H1 (cell line): ENCODE data around the gene AGBL5.

Experiments
- BACH1 ChIP-seq: IDR thresholded peaks from 2 replicates; pipeline ENCODE4 v1.6.1; 2012; ENCODE audit warnings: low read length, improper control_type of control experiment
- EZH2 ChIP-seq: fragments of 200-600 bp; sonication (generic); IDR thresholded peaks from 2 replicates; pipeline ENCODE4 v1.7.1; 2012; ENCODE audit warnings: low read depth, mild to moderate bottlenecking, moderate library complexity, low read length, inconsistent platforms; ENCODE audit not compliant: severe bottlenecking
- SRF ChIP-seq: IDR thresholded peaks from 2 replicates; pipeline ENCODE4 v1.6.1; 2011; ENCODE audit warnings: mild to moderate bottlenecking, low read depth, low read length, moderate library complexity
- TBP ChIP-seq: IDR thresholded peaks from 2 replicates; pipeline ENCODE4 v1.6.1; 2011; ENCODE audit warnings: low read depth, low read length, improper control_type of control experiment
- TF ChIP-seq, protein P1 (sequence below): IDR thresholded peaks from 2 replicates; pipeline ENCODE4 v1.6.1; 2012; ENCODE audit warnings: inconsistent platforms
- TF ChIP-seq, protein P2 (sequence below), 3 experiments: IDR thresholded peaks; 1 replicate in 2 of 3; 2 replicates in 1 of 3; pipeline versions ENCODE4 v1.5.1 to v1.6.1; 2011; ENCODE audit warnings: low read length in 3 of 3, mild to moderate bottlenecking in 3 of 3, inconsistent platforms in 2 of 3, low read depth in 1 of 3, moderate library complexity in 1 of 3; ENCODE audit not compliant: insufficient read depth in 1 of 3; ENCODE audit errors: control extremely low read depth in 1 of 3

- TF ChIP-seq EZH2 (no peak), TBP (no peak; the same call in none of the 2 replicates), BACH1 (no peak), SRF (peak; percentile 66)
- TF ChIP-seq, protein P1, sequence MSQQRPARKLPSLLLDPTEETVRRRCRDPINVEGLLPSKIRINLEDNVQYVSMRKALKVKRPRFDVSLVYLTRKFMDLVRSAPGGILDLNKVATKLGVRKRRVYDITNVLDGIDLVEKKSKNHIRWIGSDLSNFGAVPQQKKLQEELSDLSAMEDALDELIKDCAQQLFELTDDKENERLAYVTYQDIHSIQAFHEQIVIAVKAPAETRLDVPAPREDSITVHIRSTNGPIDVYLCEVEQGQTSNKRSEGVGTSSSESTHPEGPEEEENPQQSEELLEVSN, result no peak
- TF ChIP-seq, protein P2, sequence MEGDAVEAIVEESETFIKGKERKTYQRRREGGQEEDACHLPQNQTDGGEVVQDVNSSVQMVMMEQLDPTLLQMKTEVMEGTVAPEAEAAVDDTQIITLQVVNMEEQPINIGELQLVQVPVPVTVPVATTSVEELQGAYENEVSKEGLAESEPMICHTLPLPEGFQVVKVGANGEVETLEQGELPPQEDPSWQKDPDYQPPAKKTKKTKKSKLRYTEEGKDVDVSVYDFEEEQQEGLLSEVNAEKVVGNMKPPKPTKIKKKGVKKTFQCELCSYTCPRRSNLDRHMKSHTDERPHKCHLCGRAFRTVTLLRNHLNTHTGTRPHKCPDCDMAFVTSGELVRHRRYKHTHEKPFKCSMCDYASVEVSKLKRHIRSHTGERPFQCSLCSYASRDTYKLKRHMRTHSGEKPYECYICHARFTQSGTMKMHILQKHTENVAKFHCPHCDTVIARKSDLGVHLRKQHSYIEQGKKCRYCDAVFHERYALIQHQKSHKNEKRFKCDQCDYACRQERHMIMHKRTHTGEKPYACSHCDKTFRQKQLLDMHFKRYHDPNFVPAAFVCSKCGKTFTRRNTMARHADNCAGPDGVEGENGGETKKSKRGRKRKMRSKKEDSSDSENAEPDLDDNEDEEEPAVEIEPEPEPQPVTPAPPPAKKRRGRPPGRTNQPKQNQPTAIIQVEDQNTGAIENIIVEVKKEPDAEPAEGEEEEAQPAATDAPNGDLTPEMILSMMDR (IDR thresholded peaks at IDR 0.05; ENCODE audit: control extremely low read depth in 1 of 3, insufficient read depth in 1 of 3, low read depth in 1 of 3, low read length in 3 of 3), result no peak
Observed at GRCh38 chr2:27071990-27072830, 20.7 kb downstream of the AGBL5 start.
